GM23248 (cell line): ENCODE measurements around the gene RAB40B.

Experiments
- EZH2 ChIP-seq: fragments of 200-600 bp; sonication (generic); IDR thresholded peaks from 2 replicates; pipeline ENCODE4 v1.6.1; 2018; ENCODE audit warnings: antibody characterized with exemption, mild to moderate bottlenecking; ENCODE audit not compliant: insufficient read depth, poor library complexity, severe bottlenecking
- EZH2phosphoT487 ChIP-seq: fragments of 200-600 bp; sonication (generic); IDR thresholded peaks from 2 replicates; pipeline ENCODE4 v1.6.1; 2018; ENCODE audit warnings: antibody characterized with exemption, moderate library complexity, mild to moderate bottlenecking, low read depth; ENCODE audit not compliant: insufficient read depth

DNA sequence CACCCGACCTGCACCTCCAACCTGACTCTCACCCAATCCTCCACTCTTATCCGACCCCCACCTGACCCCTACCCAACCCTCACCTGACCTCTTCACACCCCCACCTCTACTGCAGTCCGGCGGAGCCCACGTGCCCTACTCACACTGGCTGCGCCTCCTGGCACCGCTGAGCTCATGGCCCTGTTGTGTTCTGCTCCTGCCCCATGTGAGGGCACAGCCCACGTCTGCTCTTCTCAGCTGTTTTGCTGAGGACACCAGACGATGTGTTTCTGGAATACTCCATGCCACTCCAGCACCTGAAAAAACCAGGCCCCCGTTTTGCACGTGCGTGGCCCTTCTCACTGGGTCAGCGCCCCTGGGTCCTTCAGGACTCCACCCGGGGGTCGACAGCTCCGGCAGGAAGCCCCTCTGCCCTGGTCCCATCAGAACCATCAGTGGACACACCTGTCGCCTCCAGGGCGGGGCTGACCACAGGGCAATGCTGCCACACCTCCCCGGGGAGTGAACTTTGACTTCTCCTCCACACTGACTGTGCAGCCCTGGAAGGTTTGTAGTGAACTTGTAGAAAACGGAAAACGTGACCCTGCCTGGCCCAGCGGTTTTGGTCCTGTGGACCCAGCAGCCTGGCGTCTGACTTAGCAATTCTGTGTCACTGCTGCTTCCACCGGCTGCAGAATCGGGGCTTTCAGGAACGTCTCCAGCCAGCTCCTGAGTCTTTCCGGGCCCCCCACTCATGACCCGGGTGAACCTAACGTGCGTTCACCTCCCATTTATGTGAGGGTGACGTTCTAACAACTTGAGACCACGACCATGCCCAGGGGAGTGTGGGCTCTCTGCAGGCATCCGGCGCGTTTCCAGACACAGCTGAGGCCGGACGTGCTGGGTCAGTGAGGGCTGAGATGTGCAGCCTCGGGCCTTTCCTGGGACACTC is 5.7 kb upstream of the RAB40B start:
- TF ChIP-seq EZH2 (no peak), EZH2phosphoT487 (no peak)
